B cell (primary cell): ENCODE data around the gene TNP2.

Experiments
- EZH2 ChIP-seq: IDR thresholded peaks from 2 replicates; pipeline ENCODE4 v1.6.1; 2012; ENCODE audit warnings: borderline replicate concordance, low read depth, mild to moderate bottlenecking, moderate library complexity, low read length; ENCODE audit not compliant: insufficient read depth, poor library complexity, severe bottlenecking
- TF ChIP-seq, protein P1 (sequence below): fragments of 200-600 bp; IDR thresholded peaks from one replicate; pipeline ENCODE4 v1.8.0; 2022; ENCODE audit warnings: antibody characterized with exemption, mild to moderate bottlenecking

DNA sequence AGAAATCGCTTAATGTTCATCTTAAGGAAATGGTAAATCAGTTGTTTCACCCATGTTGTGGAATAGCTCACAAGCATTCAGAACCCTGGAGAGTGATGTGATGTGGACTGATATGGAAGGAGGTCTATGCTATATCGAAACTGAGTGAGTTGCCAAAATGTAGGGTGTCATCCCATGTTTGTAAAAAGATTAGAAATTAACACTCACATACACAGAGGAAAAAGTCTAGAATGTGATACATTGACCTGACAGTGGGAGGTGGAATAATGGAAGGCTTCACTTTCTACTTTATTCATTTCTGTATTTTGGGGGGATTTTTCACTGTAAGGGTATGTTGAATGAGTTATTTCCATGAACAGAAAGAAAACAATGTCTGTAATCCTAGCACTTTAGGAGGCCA lies 16.7 kb upstream of the TNP2 start:
- TF ChIP-seq, protein P1, sequence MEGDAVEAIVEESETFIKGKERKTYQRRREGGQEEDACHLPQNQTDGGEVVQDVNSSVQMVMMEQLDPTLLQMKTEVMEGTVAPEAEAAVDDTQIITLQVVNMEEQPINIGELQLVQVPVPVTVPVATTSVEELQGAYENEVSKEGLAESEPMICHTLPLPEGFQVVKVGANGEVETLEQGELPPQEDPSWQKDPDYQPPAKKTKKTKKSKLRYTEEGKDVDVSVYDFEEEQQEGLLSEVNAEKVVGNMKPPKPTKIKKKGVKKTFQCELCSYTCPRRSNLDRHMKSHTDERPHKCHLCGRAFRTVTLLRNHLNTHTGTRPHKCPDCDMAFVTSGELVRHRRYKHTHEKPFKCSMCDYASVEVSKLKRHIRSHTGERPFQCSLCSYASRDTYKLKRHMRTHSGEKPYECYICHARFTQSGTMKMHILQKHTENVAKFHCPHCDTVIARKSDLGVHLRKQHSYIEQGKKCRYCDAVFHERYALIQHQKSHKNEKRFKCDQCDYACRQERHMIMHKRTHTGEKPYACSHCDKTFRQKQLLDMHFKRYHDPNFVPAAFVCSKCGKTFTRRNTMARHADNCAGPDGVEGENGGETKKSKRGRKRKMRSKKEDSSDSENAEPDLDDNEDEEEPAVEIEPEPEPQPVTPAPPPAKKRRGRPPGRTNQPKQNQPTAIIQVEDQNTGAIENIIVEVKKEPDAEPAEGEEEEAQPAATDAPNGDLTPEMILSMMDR: no peak
- no peak for TF ChIP-seq EZH2
